ENCODE results near the gene HSPD1. TPM values are rescaled to one million over a fixed set of nuclear protein-coding genes. Genes with fewer than 3 reads are reported as not detected.

The HSPD1 gene
- total and polyA plus RNA-seq, 2 of the 13 experiments (the other 11 are each of a cell fraction or from before 2014, with no cell fraction given) = 685 to 2,610 TPM

DNA sequence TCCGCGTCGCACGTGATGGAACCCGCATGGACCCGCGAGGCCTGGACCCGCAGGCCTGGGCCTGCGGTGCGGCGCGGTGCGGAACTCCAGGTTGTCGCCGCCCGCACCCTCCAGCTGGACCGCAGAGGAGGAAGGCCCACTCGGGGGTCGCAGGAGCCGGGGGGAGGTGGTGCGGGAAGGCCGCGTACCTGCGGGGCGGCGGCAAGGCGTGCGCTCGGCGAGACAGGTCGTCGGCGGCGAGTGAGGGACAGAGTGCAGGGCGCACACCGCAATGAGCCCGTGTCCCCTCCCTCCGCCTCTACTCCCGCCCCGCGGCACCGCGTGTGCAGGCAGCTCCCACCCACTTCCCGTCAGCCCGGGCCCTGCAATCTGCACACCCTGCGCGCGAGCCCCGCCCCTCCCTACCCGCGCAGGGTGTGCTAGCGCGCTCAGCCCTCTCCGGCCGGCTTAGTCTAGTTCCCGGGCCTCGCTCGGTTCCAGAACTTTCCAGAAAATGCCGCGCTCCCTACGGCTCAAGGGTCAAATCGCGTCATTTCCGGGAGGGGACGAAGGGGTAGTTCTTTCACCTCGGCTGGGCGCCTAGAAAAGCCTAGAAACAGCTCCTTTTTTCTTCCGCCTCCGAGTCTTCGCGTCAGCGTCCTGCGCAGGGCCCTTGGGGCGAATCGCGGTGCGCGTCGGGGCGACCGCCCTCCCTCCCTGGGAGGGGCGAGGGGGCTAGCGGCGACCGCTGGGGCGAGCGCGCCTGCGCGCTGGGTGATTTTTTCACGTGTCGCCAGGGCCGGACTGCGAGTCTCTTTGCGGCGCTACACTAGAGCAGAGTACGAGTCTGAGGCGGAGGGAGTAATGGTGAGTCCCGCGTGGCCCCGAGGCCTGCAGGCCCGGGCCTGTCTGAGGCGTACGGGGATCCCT is at the start of gene HSPD1, which contains the start of gene HSPE1 (continued):
- TF ChIP-seq, protein P1, sequence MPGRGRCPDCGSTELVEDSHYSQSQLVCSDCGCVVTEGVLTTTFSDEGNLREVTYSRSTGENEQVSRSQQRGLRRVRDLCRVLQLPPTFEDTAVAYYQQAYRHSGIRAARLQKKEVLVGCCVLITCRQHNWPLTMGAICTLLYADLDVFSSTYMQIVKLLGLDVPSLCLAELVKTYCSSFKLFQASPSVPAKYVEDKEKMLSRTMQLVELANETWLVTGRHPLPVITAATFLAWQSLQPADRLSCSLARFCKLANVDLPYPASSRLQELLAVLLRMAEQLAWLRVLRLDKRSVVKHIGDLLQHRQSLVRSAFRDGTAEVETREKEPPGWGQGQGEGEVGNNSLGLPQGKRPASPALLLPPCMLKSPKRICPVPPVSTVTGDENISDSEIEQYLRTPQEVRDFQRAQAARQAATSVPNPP (CRISPR knock-in tag; IDR thresholded peaks at IDR 0.05) = peak; percentile 85; the same call in 1 of the 2 replicates
- TF ChIP-seq REPIN1 (CRISPR knock-in tag; IDR thresholded peaks at IDR 0.05; ENCODE audit: borderline replicate concordance, low read depth) (peak; percentile 96), SNAPC2 (CRISPR knock-in tag; IDR thresholded peaks at IDR 0.05) (peak; percentile 61), KMT2B (CRISPR knock-in tag; IDR thresholded peaks at IDR 0.05) (peak; percentile 90), NCOR1 (IDR thresholded peaks at IDR 0.05; ENCODE audit: borderline replicate concordance, low read length) (peak; percentile 80; the same call in 1 of the 2 replicates), NFE2L2 (IDR thresholded peaks at IDR 0.05; ENCODE audit: low read length) (no peak), ZSCAN31 (CRISPR knock-in tag; IDR thresholded peaks at IDR 0.05; ENCODE audit: low read depth) (peak; percentile 99), TERF1 (CRISPR knock-in tag; IDR thresholded peaks at IDR 0.05) (peak; percentile 98), MTA1 (CRISPR knock-in tag; IDR thresholded peaks at IDR 0.05; ENCODE audit: borderline replicate concordance) (peak; percentile 88), ZNF282 (IDR thresholded peaks at IDR 0.05; ENCODE audit: partially characterized antibody) (no peak), ZNF10 (CRISPR knock-in tag; IDR thresholded peaks at IDR 0.05; ENCODE audit: borderline replicate concordance, low read depth) (0 out of 2 replicates have a peak, but pooled peaks have one; percentile 79), ZNF326 (CRISPR knock-in tag; IDR thresholded peaks at IDR 0.05; ENCODE audit: borderline replicate concordance) (no peak), ZFY (CRISPR knock-in tag; IDR thresholded peaks at IDR 0.05) (peak; percentile 98), EZH2 (conservative IDR thresholded peaks at IDR 0.05; ENCODE audit: low read depth, low read length) (no peak), HNF4G (IDR thresholded peaks at IDR 0.05; ENCODE audit: borderline replicate concordance, low read depth, low read length) (peak; percentile 98), HNF4G (CRISPR knock-in tag; IDR thresholded peaks at IDR 0.05; ENCODE audit: borderline replicate concordance, low read depth) (peak; percentile 95)
- TF ChIP-seq, protein P2, sequence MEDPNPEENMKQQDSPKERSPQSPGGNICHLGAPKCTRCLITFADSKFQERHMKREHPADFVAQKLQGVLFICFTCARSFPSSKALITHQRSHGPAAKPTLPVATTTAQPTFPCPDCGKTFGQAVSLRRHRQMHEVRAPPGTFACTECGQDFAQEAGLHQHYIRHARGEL (CRISPR knock-in tag; IDR thresholded peaks at IDR 0.05) = peak; percentile 85
- TF ChIP-seq, protein P3, sequence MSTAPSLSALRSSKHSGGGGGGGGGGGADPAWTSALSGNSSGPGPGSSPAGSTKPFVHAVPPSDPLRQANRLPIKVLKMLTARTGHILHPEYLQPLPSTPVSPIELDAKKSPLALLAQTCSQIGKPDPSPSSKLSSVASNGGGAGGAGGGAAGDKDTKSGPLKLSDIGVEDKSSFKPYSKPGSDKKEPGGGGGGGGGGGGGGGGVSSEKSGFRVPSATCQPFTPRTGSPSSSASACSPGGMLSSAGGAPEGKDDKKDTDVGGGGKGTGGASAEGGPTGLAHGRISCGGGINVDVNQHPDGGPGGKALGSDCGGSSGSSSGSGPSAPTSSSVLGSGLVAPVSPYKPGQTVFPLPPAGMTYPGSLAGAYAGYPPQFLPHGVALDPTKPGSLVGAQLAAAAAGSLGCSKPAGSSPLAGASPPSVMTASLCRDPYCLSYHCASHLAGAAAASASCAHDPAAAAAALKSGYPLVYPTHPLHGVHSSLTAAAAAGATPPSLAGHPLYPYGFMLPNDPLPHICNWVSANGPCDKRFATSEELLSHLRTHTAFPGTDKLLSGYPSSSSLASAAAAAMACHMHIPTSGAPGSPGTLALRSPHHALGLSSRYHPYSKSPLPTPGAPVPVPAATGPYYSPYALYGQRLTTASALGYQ (CRISPR knock-in tag; IDR thresholded peaks at IDR 0.05) = peak; percentile 96
- TF ChIP-seq, protein P4, sequence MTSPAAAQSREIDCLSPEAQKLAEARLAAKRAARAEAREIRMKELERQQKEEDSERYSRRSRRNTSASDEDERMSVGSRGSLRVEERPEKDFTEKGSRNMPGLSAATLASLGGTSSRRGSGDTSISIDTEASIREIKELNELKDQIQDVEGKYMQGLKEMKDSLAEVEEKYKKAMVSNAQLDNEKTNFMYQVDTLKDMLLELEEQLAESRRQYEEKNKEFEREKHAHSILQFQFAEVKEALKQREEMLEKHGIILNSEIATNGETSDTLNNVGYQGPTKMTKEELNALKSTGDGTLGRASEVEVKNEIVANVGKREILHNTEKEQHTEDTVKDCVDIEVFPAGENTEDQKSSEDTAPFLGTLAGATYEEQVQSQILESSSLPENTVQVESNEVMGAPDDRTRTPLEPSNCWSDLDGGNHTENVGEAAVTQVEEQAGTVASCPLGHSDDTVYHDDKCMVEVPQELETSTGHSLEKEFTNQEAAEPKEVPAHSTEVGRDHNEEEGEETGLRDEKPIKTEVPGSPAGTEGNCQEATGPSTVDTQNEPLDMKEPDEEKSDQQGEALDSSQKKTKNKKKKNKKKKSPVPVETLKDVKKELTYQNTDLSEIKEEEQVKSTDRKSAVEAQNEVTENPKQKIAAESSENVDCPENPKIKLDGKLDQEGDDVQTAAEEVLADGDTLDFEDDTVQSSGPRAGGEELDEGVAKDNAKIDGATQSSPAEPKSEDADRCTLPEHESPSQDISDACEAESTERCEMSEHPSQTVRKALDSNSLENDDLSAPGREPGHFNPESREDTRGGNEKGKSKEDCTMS (CRISPR knock-in tag; conservative IDR thresholded peaks at IDR 0.05) = 0 out of 2 replicates have a peak, but pooled peaks have one; percentile 27
